NCI-H524 (cell line): ENCODE results near the gene HHATL.

Experiments used
- DNase-seq, 2 experiments: peaks; one replicate each; lab custom pipeline; 2025; lab: John Stamatoyannopoulos, UW

The HHATL gene

DNA sequence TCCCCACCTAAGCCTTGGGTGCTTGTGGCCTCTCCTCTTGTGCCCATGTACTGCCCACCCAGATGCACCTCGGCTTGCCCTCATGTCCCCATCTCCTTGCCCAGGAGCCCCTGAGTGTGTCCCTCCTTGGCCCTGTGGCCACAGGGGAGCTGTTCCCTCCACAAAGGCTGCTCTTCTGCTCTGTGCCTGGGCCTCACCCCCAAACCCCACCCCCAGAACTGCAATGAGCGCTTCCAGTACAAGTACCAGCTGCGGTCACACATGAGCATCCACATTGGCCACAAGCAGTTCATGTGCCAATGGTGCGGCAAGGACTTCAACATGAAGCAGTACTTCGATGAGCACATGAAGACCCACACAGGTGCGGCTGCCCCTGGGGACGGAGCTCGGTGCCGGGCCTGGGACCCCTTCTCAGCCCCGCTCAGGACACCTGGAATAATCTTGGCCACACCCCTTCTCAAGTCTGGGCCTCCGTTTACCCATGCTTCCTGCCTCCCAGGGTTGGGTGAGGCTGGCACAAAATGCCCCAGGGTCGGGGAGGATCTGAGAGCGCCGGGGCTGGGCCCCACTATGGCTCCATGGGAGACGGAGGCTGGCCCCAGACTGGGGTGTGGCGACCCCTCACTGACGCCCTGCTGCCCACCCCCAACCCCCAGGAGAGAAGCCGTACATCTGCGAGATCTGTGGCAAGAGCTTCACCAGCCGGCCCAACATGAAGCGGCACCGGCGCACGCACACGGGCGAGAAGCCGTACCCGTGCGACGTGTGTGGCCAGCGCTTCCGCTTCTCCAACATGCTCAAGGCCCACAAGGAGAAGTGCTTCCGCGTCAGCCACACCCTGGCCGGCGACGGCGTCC, 38.8 kb downstream of the HHATL start:
- no peak for DNase-seq

DNA sequence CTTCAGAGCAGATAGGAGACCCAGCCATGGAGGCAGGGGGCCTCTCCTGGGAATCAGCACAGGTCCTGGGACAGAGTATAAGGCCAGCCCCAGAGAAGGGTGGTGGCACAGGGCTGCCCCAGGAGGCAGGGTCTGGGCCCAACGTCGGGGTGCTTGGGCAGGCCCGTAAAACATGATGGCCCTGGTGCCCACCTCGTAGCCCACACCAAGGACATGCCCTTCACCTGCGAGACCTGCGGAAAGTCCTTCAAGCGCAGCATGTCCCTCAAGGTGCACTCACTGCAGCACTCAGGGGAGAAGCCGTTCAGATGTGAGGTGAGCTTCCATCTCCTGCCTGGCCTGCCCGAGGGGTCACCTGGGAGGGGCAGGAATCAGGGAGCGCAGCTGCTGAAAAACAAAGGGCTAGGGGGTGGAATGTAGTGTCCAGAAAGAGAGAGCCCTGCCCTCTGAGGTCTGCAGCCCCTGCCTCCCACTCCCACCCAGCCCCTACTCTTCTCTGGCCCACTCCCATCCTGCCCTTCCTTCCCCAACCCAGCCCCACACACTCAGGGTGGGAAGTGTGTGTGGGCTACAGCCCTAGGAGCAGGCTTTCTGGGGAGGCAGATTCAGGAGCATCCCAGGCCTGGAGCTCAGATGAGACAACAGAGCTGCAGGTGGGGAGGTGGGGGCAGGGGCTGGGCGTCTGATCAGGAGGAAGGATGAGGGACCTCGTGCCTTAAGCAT, 39.6 kb downstream of the HHATL start:
- no peak for DNase-seq

DNA sequence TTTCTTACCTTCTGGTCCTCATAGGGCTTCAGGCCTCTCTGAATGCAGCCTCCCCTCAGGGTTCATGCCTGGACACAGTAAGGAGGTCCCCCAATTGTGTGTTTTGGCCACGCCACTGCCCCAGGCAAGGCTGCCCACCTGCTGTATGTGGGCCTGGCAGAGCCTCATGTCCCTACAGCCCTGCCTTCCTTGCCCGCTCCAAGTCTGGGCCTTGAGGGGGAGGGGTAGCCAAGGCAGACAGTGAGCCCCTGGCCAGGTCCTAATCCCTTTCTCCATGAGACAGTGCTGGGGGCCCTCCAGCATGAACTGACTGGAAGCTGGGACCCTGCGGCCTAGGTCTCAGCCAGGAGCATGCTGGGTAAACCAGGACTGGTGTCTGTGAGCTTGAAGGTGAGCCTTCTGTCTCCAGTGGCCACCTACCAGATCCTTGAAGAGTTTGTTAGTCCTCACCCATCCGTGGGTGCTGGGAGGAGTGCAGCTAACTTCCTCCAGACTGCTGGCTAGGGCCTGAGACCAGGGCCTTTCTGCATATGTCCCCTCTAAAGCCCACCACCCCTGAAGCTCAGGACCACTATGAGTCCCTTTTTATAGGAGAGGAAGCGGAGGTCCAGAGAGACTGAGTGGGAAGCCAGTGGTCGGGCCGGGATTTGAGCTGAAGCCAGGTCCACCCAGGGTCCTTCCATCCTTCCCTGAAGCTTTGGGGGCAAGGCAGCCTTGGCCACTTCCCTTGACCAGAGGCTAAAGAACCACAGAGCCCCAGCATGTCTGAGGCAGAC, 40.4 kb downstream of the HHATL start:
- no peak for DNase-seq

DNA sequence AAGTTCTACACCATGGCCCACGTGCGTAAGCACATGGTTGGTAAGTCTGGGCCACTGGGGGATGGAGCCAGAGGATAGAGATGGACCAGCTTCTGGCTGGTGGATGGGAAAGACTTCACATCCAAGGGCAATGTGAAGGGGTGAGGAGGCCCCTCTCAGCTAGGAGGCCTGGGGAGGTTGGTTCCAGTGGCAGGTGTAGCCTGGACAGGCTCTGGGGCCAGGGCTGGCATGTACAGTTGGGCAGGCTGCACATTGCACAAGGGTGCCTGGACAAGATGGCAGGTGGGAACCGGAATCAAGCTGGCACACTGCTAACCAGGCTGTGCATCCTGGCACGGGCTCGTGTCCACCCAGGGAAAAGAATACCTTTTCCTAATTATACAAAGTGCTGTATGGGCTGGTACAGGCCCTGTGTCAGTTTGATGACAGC, 41.0 kb downstream of the HHATL start:
- DNase-seq = no peak

DNA sequence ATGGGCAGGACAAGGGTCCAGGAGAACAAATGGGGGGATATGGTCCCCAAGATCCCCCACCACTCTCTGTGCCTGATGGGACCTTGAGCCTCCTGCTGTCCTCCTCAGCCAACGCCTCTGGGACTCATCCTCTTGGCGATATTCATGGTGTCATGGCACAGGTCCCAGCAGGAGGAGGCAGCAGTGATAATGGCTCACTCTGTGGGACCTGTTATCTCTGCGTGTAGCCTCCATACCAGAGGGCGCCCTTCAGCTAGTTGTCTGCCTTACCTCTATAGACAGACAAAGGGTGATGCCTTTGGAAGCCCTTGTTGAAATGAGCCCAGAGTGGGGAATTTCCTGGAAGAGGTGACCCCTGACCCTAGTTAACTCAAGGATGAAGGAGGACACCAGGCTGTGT, 41.7 kb downstream of the HHATL start:
- DNase-seq = peak in 1 of 2 experiments; percentile 31

DNA sequence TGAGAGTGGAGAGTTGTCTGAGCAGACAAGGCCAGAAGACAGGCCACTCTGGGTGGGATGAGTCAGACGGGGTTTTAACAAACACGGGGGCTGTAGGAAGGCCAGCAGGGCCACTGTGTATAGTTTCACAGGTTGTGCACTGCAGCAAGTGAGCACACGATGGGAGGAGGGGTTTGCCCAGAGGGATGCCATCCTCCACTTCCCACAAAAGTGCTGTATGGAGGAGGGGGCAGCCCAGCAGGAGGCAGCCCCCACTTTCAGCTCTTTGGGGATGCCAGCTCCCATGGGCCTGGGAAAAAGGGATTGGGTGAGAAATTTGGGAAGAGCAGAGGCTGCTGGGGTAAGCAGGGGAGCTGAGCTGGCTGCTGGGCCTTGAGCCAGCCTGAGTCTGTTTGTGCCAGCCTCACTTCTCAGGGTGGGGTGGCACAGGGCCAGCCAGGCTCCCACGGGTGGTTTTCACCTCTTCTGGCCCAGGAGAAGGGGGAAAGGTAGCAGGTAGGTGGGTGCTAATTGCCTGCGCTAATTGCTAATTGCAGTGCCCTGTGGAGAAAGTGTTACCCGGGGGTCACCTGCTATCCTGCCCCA, 42.4 kb downstream of the HHATL start:
- no peak for DNase-seq

DNA sequence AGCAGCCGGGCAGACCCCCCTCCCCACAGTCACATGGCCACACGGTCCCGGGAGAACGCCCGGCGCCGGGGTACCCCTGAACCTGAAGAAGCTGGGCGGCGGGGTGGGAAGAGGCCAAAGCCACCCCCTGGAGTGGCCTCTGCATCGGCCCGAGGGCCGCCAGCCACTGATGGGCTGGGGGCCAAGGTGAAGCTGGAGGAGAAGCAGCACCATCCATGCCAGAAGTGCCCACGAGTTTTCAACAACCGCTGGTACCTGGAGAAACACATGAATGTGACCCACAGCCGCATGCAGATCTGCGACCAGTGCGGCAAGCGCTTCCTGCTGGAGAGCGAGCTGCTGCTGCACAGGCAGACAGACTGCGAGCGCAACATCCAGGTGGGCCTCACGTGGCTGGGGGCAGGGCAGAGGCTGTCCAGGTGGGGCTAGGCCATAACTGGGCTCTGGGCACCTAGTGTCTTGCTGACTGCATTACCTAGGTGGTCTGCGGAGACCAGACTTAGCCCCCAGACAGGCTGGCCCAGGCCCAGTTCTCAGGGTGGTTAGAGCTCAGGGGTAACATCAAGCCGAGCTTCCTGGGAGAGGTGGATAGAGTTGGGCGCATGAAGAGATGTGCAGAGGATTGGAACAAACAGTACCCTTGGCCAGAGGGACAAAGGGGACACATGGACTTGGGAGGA, 43.0 kb downstream of the HHATL start:
- DNase-seq = no peak

DNA sequence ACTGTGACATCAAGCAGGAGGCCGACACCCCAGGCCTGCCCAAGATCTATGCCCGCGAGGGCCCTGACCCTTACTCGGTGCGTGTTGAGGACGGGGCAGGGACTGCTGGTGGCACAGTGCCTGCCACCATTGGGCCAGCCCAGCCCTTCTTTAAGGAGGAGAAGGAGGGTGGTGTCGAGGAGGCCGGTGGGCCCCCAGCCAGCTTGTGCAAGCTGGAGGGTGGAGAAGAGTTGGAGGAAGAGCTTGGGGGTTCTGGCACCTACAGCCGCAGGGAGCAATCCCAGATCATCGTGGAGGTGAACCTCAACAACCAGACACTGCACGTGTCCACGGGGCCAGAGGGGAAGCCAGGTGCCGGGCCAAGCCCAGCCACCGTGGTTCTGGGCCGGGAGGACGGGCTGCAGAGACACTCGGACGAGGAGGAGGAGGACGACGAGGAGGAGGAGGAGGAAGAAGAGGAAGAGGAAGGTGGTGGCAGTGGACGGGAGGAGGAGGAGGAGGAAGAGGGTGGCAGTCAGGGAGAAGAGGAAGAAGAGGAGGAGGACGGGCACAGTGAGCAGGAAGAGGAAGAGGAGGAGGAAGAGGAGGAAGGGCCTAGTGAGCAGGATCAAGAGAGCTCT, 43.7 kb downstream of the HHATL start:
- no peak for DNase-seq

DNA sequence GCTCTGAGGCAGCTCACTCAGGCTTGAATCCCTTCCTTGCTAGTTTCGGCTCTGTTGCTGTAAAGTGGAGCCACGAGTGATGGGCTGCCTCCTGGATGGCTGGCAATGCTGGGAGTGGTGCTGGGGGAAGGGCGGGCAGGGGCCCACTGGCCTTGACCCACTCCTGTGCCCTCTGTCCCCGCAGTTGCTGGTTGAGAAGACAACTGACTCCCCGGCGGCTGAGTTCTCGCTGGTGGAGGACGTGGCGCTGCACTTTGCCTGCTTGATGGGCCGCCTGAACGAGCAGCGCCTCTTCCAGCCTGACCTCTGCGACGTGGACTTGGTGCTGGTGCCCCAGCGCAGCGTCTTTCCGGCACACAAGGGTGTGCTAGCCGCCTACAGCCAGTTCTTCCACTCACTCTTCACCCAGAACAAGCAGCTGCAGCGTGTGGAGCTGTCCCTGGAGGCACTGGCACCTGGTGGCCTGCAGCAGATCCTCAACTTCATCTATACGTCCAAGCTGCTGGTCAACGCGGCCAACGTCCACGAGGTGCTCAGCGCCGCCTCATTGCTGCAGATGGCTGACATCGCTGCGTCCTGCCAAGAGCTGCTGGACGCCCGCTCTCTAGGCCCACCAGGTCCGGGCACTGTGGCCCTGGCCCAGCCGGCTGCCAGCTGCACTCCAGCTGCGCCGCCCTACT, 44.4 kb downstream of the HHATL start:
- DNase-seq = no peak

DNA sequence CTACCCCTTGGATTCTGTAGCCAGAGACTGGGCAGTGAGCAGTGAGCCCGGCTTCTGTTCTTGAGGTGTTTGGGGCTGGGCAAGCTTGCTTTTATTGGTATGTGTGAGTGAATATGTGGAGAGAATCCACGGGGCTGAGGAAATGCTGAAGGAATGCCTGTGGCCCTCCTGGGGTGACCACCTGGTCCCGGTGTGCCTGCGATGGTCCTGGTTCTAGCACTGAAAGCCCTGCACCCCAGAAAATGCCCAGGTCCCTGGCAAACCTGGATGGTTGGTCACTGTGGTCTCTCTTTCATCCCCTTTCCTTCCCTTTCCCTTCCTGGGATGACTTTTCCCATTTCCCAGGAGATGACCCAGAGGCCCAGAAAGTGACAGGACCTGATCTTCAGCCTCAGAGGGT, 44.9 kb downstream of the HHATL start:
- DNase-seq = no peak

DNA sequence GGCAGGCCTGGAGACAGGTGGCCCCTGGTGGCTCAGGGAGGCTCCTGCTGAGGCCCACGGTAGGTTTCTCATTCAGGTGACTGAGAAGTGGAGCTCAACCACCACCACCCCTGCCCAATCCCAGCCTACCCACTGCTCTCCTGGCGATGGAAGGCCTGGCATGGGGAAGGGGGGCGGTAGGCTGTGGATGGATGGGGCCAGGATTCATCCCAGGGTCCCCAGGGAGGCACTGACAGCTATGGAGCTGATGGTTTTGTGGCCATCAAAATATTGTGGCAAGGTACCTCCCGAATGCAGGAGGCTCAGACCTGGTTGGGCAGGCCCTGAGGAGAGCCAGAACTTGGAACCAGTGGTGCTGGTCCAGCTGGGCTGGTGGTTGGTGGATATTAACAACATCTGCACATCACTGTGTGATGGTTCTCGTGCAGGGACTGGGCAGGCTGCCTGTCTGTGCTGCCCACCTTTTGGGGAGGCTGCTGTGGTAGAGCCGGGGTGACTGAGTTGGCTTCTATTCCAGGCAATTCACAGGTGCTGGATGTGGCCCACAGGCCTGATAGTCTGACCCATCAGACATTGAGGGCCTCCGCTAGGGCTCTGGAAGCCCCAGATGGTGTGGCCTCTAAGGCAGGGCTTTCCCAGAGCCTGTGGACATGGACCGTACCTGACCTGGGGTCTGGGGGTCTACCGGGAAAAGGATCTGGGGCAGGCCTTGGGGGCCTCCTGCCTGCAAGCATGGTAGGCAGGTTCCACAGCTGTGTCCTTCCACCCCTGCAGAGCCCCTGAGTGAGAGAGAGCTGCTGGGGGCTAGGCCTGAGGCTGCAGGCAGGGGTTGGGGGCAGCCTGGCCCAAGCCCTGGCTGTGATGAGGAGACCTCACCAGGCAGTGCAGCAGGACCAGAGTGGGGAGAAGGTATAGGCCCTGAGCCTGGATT, 45.7 kb downstream of the HHATL start:
- no peak for DNase-seq

DNA sequence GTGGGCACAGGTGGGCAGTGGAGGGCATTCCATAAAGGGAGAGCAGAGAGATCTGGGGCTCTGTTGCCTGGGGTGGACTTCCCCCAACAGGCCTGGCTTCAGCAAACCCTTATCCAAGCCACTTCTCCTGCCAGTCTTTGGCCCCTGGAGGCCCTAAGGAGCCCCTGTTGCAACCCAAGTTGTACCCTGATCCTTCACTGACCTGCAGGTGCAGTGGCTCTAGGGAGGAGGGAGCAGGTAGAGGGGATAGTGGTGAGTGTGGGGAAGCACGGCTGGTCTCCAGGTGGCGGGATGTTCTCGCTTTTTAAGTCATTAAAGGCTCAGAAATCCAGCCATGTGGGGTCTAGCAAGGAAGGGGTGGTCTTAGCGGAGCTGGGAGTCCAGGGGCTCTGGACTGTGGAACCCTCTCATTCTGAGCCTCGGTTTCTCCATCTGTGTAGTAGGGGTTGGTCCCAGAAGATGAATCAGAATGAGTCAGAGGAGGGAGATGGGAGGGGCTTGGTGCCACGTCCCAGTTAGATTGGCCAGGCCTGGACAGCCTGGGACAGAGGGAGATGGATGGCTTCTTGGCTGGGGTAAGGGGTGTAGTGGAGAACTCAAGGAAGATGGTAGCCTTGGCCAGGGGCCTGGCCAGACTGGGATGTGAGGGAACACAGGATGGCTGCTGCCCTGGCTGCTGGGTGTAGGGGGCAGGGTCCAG, 46.5 kb downstream of the HHATL start:
- DNase-seq = no peak

DNA sequence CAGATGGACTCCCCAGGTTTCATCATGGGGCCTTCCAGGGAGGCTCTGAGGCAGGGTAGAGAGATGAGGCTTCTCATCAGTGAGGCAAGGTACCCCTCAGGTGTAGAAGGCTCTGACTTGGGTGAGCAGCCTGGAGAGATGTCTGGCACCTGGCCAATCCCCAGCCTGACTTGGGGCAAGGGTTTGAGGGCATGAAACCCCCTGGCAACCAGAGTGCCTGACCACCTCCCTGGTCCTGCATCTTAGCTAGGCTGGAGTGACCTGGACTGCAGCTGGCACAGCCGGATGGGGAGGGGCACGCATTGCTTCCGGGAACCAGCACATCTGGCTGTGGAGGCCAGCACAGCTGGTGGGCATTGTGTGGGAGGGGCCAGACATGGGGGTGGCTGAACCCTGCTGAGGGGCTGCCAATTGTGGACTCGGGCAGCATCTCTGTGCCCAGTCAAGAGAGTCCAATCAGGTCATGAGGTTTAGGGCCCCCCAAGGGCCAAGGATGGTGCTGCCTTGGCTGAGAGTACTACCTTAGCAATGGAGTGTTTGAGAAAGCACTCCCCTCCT, 47.2 kb downstream of the HHATL start:
- no peak for DNase-seq

DNA sequence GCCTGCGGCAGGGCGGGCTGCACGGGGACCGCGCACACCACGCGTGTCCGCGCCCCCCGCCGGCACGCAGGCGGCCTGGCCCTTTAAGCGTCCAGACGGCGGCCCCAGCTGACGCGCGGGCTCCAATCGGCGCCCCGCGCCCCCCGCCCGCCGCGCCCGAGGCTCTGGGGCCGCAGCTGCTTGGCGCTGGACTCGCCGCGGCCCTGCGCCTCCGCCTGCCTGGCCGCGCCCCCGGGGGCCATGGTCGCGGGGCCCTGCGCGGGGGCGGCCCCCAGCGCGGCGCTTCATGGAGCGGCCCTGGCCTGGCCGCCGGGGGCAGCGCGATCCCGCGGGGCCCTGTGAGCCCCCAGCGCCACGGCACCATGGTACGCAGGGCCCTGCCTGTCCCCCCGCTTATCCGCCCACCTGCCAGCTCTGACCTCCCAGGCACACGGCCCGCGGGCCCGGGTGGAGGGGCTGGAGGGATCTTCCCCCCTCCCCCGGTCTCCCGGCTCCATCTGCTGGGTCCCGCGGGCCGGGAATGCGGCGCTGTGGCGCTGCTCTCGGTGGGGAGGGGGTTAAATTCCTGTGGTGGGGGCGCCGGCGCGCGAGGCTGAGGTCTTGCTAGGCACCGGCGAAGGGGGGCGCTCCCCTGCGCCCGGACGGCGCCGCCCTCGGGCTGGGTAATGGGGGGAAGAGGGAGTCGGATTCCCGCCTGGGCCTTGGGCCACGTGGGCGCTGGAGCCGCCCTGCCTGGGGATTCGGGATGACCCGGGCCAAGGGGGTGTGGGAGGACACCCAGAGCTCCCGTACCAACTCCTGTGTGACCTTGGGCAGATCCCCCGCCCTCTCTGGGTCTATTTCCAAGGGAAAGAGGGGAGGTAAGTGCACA, 48.0 kb downstream of the HHATL start:
- DNase-seq = peak in 1 of 2 experiments; percentile 51

DNA sequence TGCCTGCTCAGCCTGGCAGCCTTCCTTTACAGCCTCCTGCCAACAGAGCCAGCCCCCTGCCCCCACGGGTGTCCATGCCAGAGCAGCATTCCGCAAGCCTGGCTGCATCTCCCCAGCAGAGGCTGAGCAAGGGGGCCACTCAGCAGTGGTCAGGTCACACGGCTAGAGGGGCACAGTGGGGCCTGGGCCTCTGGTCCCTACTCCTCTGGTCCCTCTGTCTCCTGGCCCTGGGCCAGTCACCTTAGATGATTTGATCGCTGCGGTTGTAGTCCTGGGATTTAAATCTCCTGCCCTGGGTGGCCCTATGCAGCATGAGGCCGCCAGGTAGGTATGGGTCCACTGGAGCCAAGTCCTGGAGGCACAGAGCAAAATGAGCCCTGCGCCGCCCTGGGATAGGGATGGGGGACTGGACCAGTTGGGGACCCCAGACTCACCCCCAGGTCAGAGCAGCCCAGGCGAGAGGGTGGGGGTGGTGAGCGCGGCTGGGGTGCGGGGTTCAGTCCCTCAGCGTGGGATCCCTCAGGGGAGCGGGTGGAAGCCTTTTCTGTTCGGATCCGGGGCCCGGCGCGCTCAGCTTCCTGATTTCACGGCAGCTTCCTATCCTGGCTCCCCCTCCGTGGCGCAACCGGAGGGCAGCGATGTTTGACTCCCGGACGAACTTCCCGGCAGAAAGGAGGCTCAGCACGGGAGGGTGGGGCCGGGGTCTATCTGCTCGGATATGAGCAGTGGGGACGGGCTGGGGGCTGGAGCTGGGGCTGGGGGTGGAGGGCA, 48.9 kb downstream of the HHATL start, which contains the start of gene ZBTB47:
Gene ZBTB47 (plus strand): TSS at position 138 of the 771 bp plus-strand sequence. CDS start 4,659 bp downstream, outside the sequence.
- DNase-seq = peak in 1 of 2 experiments; percentile 51

DNA sequence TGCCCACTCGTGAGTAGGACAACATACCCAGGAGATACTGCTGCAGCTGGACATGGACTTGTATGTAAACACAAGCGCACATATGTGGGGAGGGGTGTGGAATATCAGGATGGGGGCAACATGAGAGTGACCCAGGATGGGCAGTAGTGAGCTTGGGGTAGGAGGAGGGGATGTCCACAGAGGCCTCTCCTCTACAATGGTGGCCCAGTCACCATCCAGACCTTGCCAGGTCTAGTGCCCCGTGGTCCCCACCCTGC, 49.4 kb downstream of the HHATL start:
- no peak for DNase-seq
